GM21515 (cell line): ENCODE results near the gene LUC7L3.
"Not testable (repeated sequence)": the region's sequence is repeated elsewhere in the genome, so short reads cannot be mapped to it uniquely, and the experiment has no call there.

Experiments used
- ATAC-seq: cut with Tn5 transposase; IDR thresholded peaks from one replicate; pipeline ENCODE4 v1.9.1; 2021; ENCODE audit not compliant: unreplicated experiment

The LUC7L3 gene

GRCh38 chr17:50781167-50781566 lies 61.8 kb downstream of the LUC7L3 start:
- ATAC-seq: no peak

- peak; percentile 55 for ATAC-seq
Observed at GRCh38 chr17:50783193-50783660, 63.8 kb downstream of the LUC7L3 start.

- no peak for ATAC-seq
Observed at GRCh38 chr17:50783905-50784304, 64.5 kb downstream of the LUC7L3 start.

- no peak for ATAC-seq
Observed at GRCh38 chr17:50785126-50785525, 65.7 kb downstream of the LUC7L3 start.

GRCh38 chr17:50785946-50786570 lies 66.7 kb downstream of the LUC7L3 start:
- ATAC-seq: no peak

- no peak for ATAC-seq
Observed at GRCh38 chr17:50787106-50787505, 67.7 kb downstream of the LUC7L3 start.

- no peak for ATAC-seq
Observed at GRCh38 chr17:50790618-50791017, 71.2 kb downstream of the LUC7L3 start.

GRCh38 chr17:50792132-50792531 lies 72.7 kb downstream of the LUC7L3 start:
- no peak for ATAC-seq

GRCh38 chr17:50793007-50793406 lies 73.6 kb downstream of the LUC7L3 start:
- no peak for ATAC-seq

- ATAC-seq: no peak
Observed at GRCh38 chr17:50794361-50794760, 75.0 kb downstream of the LUC7L3 start.

- ATAC-seq: no peak
Observed at GRCh38 chr17:50797135-50797810, 77.9 kb downstream of the LUC7L3 start.

GRCh38 chr17:50798424-50799288 lies 79.3 kb downstream of the LUC7L3 start:
- ATAC-seq: no peak

- ATAC-seq: no peak
Observed at GRCh38 chr17:50799582-50799981, 80.2 kb downstream of the LUC7L3 start.

- no peak for ATAC-seq
Observed at GRCh38 chr17:50800196-50800700, 80.8 kb downstream of the LUC7L3 start.

- no peak for ATAC-seq
Observed at GRCh38 chr17:50802609-50803571, 83.5 kb downstream of the LUC7L3 start.

- no peak for ATAC-seq
Observed at GRCh38 chr17:50803676-50804075, 84.3 kb downstream of the LUC7L3 start.

GRCh38 chr17:50804749-50805475 lies 85.5 kb downstream of the LUC7L3 start:
- not testable (repeated sequence) for ATAC-seq

GRCh38 chr17:50805486-50805885 lies 86.1 kb downstream of the LUC7L3 start:
- no peak for ATAC-seq
